GM18505 (cell line): ENCODE measurements around the gene CCN5.

Source experiments
- ATAC-seq: cut with Tn5 transposase; IDR thresholded peaks from one replicate; pipeline ENCODE4 v1.9.1; 2021; ENCODE audit not compliant: unreplicated experiment
- POLR2A ChIP-seq: IDR thresholded peaks from 4 replicates; pipeline ENCODE4 v1.6.1; 2011; ENCODE audit warnings: borderline replicate concordance; ENCODE audit not compliant: insufficient read depth, insufficient read length; ENCODE audit errors: extremely low read depth

CCN5 gene

DNA sequence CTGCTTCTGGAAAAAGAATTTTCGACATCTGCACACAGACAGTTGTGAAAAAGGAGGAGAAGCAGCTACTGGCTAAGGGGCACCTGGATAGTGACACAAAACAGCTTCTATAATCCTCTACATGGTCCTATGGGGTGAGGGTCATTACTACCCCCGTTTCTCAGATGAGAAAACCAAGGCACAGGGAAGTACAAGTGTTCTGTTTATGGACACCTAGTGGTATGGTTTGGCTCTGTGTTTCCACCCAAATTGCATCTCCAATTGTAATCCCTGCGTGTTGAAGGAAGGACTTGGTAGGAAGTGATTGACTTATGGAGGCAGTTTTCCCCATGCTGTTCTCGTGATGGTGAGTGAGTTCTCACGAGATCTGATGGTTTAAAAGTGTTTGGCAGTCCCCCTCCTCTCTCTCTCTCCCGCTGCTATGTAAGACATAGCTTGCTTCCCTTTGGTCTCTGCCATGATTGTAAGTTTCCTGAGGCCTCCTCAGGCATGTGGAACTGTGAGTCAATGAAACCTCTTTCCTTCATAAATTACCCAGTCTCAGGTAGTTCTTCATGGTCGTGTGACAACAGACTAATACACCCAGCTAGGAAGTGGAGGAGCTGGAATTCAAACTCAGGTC lies 28.0 kb downstream of the CCN5 start:
- TF ChIP-seq POLR2A, result no peak
- ATAC-seq, result no peak

DNA sequence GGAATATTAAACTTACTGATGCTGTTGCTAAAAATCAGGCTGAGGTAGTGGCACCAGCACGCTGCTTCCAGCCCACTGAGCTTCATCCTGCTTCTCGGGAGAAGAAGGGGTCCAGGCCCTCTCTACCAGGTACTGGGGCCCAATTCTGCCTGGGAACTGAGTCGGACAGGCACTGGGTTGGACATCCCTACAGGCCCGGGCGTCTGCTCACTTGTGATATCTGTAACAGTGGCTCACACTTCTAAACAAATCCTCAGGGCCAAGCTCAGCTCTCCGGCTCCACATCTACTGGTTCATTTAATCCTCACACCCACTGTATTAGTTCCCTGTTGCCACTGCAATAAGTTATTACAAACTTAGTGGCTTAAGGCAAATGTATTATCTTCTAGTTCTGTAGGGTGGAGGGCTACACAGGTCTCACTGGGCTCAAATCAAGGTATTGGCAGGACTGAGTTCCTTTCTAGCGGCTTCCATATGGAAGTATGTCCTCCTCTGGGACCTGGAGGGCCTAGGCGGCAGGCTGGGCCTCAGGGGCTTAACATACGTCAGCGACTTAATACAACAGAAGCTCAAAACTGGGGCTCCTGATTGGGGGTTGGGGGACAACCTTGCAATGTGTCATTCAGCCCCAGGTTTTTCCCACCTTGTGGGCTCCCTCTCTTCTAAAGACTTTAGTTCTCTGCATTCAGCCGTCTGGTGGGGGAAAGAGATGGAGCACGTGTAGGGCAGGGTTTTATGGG lies 28.9 kb downstream of the CCN5 start:
- TF ChIP-seq POLR2A, result no peak
- no peak for ATAC-seq

DNA sequence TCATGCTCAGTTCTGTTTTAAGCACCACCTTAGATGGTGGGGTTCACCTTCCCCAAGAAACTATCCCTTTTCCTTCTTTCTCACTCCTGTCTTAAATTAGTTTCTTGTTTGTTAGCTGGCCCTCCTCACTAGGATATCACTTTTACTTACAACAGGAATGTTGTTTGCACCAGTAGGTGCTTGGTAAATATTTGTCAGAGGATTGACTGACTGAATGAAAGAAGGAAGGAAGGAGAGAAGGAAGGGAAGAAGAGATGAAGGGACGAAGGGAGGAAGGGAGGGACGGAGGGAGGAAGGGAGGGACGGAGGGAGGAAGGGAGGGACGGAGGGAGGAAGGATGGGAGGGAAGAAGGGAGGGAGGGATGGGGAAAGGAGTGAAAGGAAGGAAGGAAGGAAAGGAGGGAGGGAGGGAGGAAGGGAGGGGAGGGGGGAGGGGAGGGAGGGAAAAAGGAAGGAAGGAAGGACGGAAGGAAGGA lies 30.0 kb downstream of the CCN5 start:
- TF ChIP-seq POLR2A, result no peak
- no peak for ATAC-seq

DNA sequence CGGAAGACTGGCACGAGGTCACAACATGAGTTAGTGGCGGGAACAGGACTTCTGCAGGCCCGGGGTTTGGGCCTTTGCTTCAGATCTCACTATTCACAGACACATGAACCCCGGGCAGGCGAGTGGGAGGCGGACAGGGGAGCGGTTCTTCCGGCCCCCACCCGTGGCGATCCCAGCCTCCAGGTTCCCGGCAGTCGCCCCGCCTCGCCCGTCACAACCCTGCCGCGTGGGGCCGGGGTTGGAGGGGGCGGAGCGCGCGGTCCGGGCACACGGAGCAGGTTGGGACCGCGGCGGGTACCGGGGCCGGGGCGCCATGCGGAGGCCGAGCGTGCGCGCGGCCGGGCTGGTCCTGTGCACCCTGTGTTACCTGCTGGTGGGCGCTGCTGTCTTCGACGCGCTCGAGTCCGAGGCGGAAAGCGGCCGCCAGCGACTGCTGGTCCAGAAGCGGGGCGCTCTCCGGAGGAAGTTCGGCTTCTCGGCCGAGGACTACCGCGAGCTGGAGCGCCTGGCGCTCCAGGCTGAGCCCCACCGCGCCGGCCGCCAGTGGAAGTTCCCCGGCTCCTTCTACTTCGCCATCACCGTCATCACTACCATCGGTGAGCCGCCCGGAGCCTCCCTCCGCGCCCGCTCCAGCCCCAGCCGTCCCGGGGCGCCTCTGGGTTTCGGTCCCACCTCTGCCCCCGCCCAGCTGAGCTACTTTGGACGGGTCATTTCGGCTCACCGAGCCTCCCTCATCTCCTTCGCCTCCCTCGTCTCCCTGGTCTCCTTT lies 30.6 kb downstream of the CCN5 start, which contains the start of gene KCNK15:
KCNK15 (plus strand) TSS at position 268 of the 769 bp plus-strand sequence; CDS start at position 314, 46 bp downstream.
- ATAC-seq, result no peak
- no peak for TF ChIP-seq POLR2A

DNA sequence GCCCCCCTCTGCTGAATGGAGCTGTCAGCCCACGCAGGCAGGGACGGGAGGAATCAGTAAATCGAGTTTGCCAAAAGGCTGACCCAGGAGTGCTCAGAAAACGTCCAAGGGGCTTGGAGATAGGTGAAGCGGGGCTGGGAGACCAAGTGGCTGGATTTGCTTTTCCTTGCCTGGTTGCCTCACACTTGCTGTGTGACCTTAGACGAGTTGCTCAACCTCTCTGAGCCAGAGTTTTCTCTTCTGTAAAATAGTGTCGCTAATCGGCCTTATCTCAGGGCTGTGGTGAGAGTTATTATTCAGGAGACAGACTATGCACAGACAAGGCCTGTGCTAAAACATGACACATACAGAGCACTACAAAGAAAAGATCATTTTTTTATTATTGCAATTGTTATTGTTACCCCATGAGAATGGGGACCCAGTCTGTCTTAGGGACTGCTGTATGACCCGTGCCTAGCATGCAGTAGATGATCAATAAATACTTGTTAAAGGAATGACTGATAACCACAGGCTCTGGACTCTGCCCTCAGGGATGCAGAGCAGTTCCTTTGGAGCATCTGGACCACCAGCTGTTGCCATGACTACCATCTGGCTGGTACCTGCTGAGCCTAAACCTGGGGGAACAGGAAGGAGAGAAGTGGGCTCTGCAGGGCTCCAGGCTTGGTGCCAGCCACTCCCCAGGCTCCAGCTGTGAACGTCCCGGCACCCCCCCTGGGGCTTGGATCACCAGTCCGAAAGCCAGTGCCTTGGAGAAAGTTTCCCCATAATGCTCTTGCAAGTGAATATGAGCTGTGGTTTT lies 31.4 kb downstream of the CCN5 start:
- ATAC-seq, result no peak

DNA sequence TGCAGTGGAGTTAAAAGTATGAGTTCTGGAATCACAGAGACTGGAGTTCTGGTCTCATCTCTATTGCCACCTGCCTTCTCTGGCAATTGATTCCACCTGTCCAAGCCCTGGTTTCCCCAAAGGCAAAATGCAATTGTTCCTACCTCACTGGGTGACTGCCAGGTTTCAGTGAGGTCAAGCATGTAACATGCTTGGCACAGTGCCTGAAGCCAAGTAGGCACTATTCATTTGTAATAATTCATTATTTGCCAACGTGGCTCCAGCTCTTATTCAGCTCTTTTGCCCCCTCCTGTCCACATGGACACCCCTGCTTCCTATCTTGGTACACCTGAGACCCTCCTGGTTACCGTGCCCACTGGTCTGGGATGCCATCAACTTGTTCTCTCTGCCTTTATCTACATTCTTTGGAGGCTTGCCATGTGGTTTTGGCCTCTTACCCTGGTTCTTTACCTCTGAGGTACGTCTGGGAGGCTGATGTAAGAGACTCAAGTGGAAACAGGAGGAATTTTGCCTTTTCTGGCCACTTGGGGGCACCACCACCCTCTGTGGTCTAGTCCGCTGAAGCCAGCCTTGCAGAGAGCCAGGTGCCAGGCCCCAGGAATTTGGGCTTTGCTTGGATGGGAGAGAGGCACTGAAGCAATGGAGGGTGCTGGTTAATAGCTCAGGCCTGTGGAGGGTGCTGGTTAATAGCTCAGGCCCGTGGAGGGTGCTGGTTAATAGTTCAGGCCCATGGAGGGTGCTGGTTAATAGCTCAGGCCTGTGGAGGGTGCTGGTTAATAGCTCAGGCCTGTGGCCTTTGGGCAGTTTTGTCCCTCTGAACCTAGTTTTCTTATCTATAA lies 32.2 kb downstream of the CCN5 start:
- no peak for ATAC-seq
- no peak for TF ChIP-seq POLR2A

More for the DNA sequence above, 31.4 kb downstream of the CCN5 start:
- no peak for TF ChIP-seq POLR2A

DNA sequence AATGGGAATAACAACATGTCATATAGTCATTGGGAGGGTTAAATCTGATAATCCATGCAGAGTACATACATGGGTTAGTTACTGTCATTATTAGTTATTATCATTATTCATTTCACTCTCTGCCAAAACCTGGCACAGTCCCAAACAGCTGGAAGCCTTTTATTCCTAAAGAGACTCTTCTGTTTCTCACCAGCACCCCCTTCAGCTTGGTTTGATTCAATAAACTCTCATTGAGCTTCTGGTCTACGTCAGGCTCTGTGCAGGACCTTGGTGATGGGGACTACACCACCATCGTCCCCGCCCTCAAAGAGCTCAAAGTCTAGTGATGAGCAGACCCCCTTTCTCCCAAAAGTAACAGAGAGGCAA lies 32.8 kb downstream of the CCN5 start:
- ATAC-seq, result no peak
- no peak for TF ChIP-seq POLR2A

DNA sequence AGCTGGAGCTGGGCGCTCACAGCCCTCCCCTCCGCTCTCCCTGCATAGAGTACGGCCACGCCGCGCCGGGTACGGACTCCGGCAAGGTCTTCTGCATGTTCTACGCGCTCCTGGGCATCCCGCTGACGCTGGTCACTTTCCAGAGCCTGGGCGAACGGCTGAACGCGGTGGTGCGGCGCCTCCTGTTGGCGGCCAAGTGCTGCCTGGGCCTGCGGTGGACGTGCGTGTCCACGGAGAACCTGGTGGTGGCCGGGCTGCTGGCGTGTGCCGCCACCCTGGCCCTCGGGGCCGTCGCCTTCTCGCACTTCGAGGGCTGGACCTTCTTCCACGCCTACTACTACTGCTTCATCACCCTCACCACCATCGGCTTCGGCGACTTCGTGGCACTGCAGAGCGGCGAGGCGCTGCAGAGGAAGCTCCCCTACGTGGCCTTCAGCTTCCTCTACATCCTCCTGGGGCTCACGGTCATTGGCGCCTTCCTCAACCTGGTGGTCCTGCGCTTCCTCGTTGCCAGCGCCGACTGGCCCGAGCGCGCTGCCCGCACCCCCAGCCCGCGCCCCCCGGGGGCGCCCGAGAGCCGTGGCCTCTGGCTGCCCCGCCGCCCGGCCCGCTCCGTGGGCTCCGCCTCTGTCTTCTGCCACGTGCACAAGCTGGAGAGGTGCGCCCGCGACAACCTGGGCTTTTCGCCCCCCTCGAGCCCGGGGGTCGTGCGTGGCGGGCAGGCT lies 35.1 kb downstream of the CCN5 start:
- no peak for TF ChIP-seq POLR2A

DNA sequence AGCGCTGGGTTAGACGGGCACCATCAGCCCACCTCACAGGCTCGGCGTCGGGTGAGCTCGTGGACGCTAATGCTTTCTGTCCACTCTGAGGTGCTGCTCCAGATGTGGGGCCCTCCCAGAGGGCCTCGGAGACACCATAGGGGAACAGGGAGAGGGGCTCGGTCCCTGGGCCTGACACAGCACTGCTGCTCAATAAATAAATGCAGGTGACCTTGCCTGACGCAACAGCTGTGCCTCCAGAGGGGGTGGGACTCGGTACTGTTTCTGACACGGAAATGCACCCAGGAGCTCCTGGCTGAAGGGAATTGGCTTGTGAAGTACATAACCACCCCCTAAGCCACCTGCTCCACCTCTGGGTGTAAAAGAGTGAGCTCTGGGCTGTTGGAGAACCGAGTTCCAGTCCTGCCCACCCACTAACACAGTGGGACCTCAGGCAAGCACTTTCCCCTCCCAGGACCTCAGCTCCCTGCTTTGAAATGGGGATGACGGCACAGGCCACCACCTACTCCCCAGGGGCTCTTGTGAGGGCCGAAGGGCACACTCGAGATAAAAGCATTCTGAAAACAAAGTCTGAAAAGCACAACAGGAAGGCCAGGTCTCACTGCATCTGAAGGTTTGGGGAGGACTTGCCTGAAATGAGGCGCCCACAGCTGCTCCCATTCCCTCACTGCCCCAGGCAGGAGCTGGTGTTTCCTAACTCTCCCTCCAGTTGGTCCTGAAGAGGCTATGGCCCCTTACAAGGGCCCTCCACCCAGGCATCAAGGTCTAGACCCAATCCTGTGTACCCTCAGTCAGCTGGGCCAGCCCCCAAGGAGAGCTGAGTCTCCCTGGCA lies 37.1 kb downstream of the CCN5 start:
- no peak for ATAC-seq

More for the DNA sequence above, 35.1 kb downstream of the CCN5 start:
- ATAC-seq, result no peak

DNA sequence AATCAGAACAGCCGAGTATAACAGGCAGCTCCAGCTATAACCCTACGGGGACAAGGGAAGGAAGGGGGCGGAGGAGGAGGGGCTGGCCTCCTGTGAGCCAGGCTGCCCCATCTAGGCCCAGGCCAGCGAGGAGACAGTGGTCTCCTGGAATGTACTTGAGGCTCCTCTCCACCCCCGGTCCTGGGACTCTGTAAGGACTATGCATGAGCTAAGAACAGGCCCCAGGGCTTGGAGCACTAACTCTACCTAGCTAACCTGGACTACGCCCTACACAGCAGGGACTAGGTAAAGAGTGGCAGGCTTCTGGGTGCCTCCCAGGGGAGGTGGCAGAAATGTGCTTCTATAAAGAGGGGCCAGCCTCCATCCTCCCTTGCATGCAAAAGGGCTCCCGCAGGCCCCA lies 39.4 kb downstream of the CCN5 start:
- no peak for ATAC-seq
- no peak for TF ChIP-seq POLR2A

More for the DNA sequence above, 37.1 kb downstream of the CCN5 start:
- no peak for TF ChIP-seq POLR2A
